Spleen (tissue), 11 donors: ENCODE results near the gene SH3BGRL3. TPM values are rescaled to one million over a fixed set of nuclear protein-coding genes. Genes with fewer than 3 reads are reported as not detected.

ENCODE experiments used
- DNase-seq: peaks from one replicate; pipeline ENCODE4 v3.0.0-alpha.2; 2020
- H3K27ac ChIP-seq, 8 donors: fragments of 200-600 bp; sonication (generic) in 7 of 8; 1 replicate in 4 of 8; 2 replicates in 4 of 8; pipeline versions ENCODE4 v1.5.0 to v1.8.0; 2016 to 2021; ENCODE audit warnings: inconsistent platforms in 4 of 8, mild to moderate bottlenecking in 4 of 8, moderate library complexity in 1 of 8
- H3K27me3 ChIP-seq, 7 donors: fragments of 200-600 bp; sonication (generic) in 6 of 7; replicated peaks in 1 of 7; 1 replicate in 4 of 7; 2 replicates in 3 of 7; pipeline versions ENCODE4 v1.5.0 to v1.8.0; 2016 to 2021; ENCODE audit warnings: inconsistent platforms in 3 of 7, mild to moderate bottlenecking in 1 of 7
- H3K36me3 ChIP-seq, 6 donors: fragments of 200-600 bp; sonication (generic) in 5 of 6; 1 replicate in 4 of 6; 2 replicates in 2 of 6; pipeline versions ENCODE4 v1.5.0 to v1.8.0; 2016 to 2021; ENCODE audit warnings: inconsistent platforms in 2 of 6
- H3K4me1 ChIP-seq, 6 donors: fragments of 200-600 bp; sonication (generic) in 5 of 6; 1 replicate in 3 of 6; 2 replicates in 3 of 6; pipeline versions ENCODE4 v1.5.0 to v1.8.0; 2016 to 2021; ENCODE audit warnings: inconsistent platforms in 3 of 6
- H3K4me3 ChIP-seq, 8 donors: fragments of 200-600 bp; sonication (generic) in 7 of 8; 1 replicate in 4 of 8; 2 replicates in 4 of 8; pipeline versions ENCODE4 v1.5.0 to v1.8.0; 2016 to 2021; ENCODE audit warnings: inconsistent platforms in 4 of 8, mild to moderate bottlenecking in 4 of 8, moderate library complexity in 2 of 8
- H3K9me3 ChIP-seq, 8 donors: fragments of 200-600 bp; sonication (generic) in 7 of 8; 1 replicate in 4 of 8; 2 replicates in 4 of 8; pipeline versions ENCODE4 v1.5.0 to v1.8.0; 2016 to 2021; ENCODE audit warnings: inconsistent platforms in 4 of 8
- CTCF ChIP-seq, 11 experiments: fragments of 200-600 bp in 7 of 11; fragments of 450-650 bp in 4 of 11; sonication (generic) in 4 of 11; IDR thresholded peaks in 8 of 11; conservative IDR thresholded peaks in 3 of 11; 1 replicate in 7 of 11; 2 replicates in 4 of 11; pipeline versions ENCODE4 v1.4.0 to v1.8.0; 2016 to 2021; ENCODE audit warnings: antibody characterized with exemption in 11 of 11, inconsistent platforms in 4 of 11, mild to moderate bottlenecking in 1 of 11
- POLR2A ChIP-seq, 3 donors: fragments of 450-650 bp; IDR thresholded peaks; one replicate each; pipeline ENCODE4 v1.5.1; 2017; ENCODE audit warnings: antibody characterized with exemption in 3 of 3, mild to moderate bottlenecking in 1 of 3
- POLR2AphosphoS5 ChIP-seq, 3 donors: sonication (generic); formaldehyde crosslinking; IDR thresholded peaks; one replicate each; pipeline ENCODE4 v1.5.1; 2017; ENCODE audit warnings: antibody characterized with exemption in 3 of 3
- WGBS, 5 donors: extraction: QIAGEN DNeasy Blood & Tissue Kit in 3 of 5; methylation state at CpG; one replicate each; pipeline versions ENCODE4 v1.1.5 to v1.1.7; 2013 to 2018; 5-methylcytosine and 5-hydroxymethylcytosine counted together
- intact Hi-C: fragments of 100-400 bp; cut with DNase I; formaldehyde crosslinking; loops from one replicate; pipeline ENCODE4 v1.15.0; 2023; ENCODE audit warnings: low total_unique reads
- polyA plus RNA-seq, 3 donors: library from polyadenylated mRNA; stranded (reverse); fragments of 200-250 nt; gene quantifications; one replicate each; pipeline ENCODE4 v1.2.1, GENCODE V29; 2013
- total RNA-seq, 7 donors: library from RNA; depleted of rRNA in 3 of 7; stranded (reverse); fragments of >200 nt in 3 of 7; fragmentation: NEBNext Ultra II Directional in 4 of 7; extraction: Animal tissue kit (Norgen Biotek cat#: 25700) in 4 of 7; gene quantifications; one replicate each; pipeline versions ENCODE4 v1.1.0 to v1.2.1, GENCODE V29; 2016 to 2021
- donor health status: healthy with polysubstance abuse.
- donor health status: DM: no; HTN: no; CAD: no; lungs with moderate emphysema.
- donor health status: DM: no; HTN: no; CAD: no.
- donor health status: Bipolar disorder and iron deficiency.
- donor health status: healthy.
- donor health status: DM: no; HTN: no; CAD: no.
- donor health status: DM: yes; HTN: yes; CAD: no.

Gene SH3BGRL3
- total and polyA plus RNA-seq, 10 donors = 139 to 319 (median 242) TPM

GRCh38 chr1:26277719-26278118 is 2.2 kb upstream of the SH3BGRL3 start:
- 76 to 100% (median 96%) methylated on average over 1 of the region's 1 CpG for WGBS, 5 donors
- TF ChIP-seq POLR2AphosphoS5 (IDR thresholded peaks at IDR 0.05) = no peak
- no peaks in the 10 kb centered on the region for H3K27me3 ChIP-seq
- no peak for DNase-seq
- peaks cover 51 to 83% (median 79%) of the 10 kb centered on the region in 6 donors for H3K4me1 ChIP-seq
- no peak overlapping the region for H3K4me3 ChIP-seq
- H3K36me3 ChIP-seq = peaks cover 0 to 47% (median 10%) of the 10 kb centered on the region in 6 donors
- peak overlapping the region in 5 of 8 donors; percentile 94 to 99 (median 96) for H3K27ac ChIP-seq
- intact Hi-C loops = no loop called here
- H3K9me3 ChIP-seq = no peaks in the 10 kb centered on the region

GRCh38 chr1:26278303-26278702 is 1.6 kb upstream of the SH3BGRL3 start:
- Histone ChIP-seq H3K4me3 (peak overlapping the region in 1 of 8 donors; percentile 89), H3K4me1 (peaks cover 51 to 88% (median 85%) of the 10 kb centered on the region in 6 donors), H3K9me3 (no peaks in the 10 kb centered on the region), H3K36me3 (peaks cover 0 to 47% (median 11%) of the 10 kb centered on the region in 6 donors), H3K27me3 (no peaks in the 10 kb centered on the region), H3K27ac (peak overlapping the region; percentile 93 to 99 (median 96))
- no peak for DNase-seq
- 62 to 80% (median 69%) methylated on average over 4 of the region's 4 CpGs for WGBS, 5 donors
- no peak for TF ChIP-seq POLR2A (IDR thresholded peaks at IDR 0.05)
- TF ChIP-seq POLR2AphosphoS5 (IDR thresholded peaks at IDR 0.05) = no peak
- TF ChIP-seq CTCF (IDR thresholded peaks at IDR 0.05 in 8 of 11, conservative IDR thresholded peaks at IDR 0.05 in 3 of 11) = no peak
- intact Hi-C loops = no loop called here

GRCh38 chr1:26278724-26279455 is 996 bp upstream of the SH3BGRL3 start:
- no peak for TF ChIP-seq POLR2A (IDR thresholded peaks at IDR 0.05)
- TF ChIP-seq POLR2AphosphoS5 (IDR thresholded peaks at IDR 0.05) = peak in 2 of 3 donors; percentile 2 to 72
- no peak for TF ChIP-seq CTCF (IDR thresholded peaks at IDR 0.05 in 8 of 11, conservative IDR thresholded peaks at IDR 0.05 in 3 of 11)
- H3K27me3 ChIP-seq = no peaks in the 10 kb centered on the region
- H3K36me3 ChIP-seq = peaks cover 0 to 52% (median 11%) of the 10 kb centered on the region in 6 donors
- DNase-seq = no peak
- H3K27ac ChIP-seq = peak overlapping the region; percentile 93 to 99 (median 96)
- 37 to 54% (median 40%) methylated on average over 5 to 9 of the region's 9 CpGs for WGBS, 5 donors
- no peaks in the 10 kb centered on the region for H3K9me3 ChIP-seq
- intact Hi-C loops = no loop called here
- H3K4me1 ChIP-seq = peaks cover 52 to 94% (median 90%) of the 10 kb centered on the region in 6 donors
- peak overlapping the region; percentile 83 to 98 (median 93) for H3K4me3 ChIP-seq

GRCh38 chr1:26280333-26281042 is 602 bp downstream of the SH3BGRL3 start:
- peak; percentile 75 for DNase-seq
- no peaks in the 10 kb centered on the region for H3K27me3 ChIP-seq
- intact Hi-C loops = no loop called here
- peaks cover 0 to 63% (median 11%) of the 10 kb centered on the region in 6 donors for H3K36me3 ChIP-seq
- no peak for TF ChIP-seq CTCF (IDR thresholded peaks at IDR 0.05 in 8 of 11, conservative IDR thresholded peaks at IDR 0.05 in 3 of 11)
- no peak for TF ChIP-seq POLR2AphosphoS5 (IDR thresholded peaks at IDR 0.05)
- TF ChIP-seq POLR2A (IDR thresholded peaks at IDR 0.05) = no peak
- H3K9me3 ChIP-seq = no peaks in the 10 kb centered on the region
- peak overlapping the region; percentile 83 to 98 (median 93) for H3K4me3 ChIP-seq
- peak overlapping the region; percentile 93 to 99 (median 96) for H3K27ac ChIP-seq
- peaks cover 64 to 98% (median 92%) of the 10 kb centered on the region in 6 donors for H3K4me1 ChIP-seq
- WGBS, 5 donors = 27 to 46% (median 33%) methylated on average over 15 to 20 of the region's 20 CpGs
